H1 (cell line): ENCODE results near the gene MPHOSPH9. TPM values are rescaled to one million over a fixed set of nuclear protein-coding genes. Genes with fewer than 3 reads are reported as not detected.

ENCODE experiments used
- RXRA ChIP-seq: IDR thresholded peaks from 2 replicates; pipeline ENCODE4 v1.6.1; 2011; ENCODE audit warnings: low read depth, mild to moderate bottlenecking, low read length, moderate library complexity; ENCODE audit not compliant: insufficient read depth
- SIRT6 ChIP-seq: IDR thresholded peaks from one replicate; pipeline ENCODE4 v1.7.1; 2012; ENCODE audit warnings: low read length, inconsistent platforms
- SIX5 ChIP-seq: IDR thresholded peaks from 2 replicates; pipeline ENCODE4 v1.6.1; 2011; ENCODE audit warnings: mild to moderate bottlenecking, low read depth, low read length
- polyA plus RNA-seq, 7 experiments: library from polyadenylated mRNA; depleted of rRNA in 3 of 7; stranded (reverse) in 5 of 7; unstranded in 2 of 7; fragments of >200 nt in 5 of 7; fragments of 200-250 nt in 2 of 7; gene quantifications; 1 replicate in 5 of 7; 2 replicates in 1 of 7; 4 replicates in 1 of 7; pipeline versions ENCODE4 v1.2.1 to v1.2.3, GENCODE V29; 2011 to 2013; ENCODE audit warnings: missing spikeins in 2 of 7, mixed read lengths in 2 of 7
- total RNA-seq: library from RNA; stranded (reverse); fragmentation: NEBNext Ultra II Directional; extraction: Animal tissue kit (Norgen Biotek cat#: 25700); gene quantifications from 2 replicates; pipeline ENCODE4 v1.2.1, GENCODE V29; 2021

MPHOSPH9 gene
- total and polyA plus RNA-seq, 2 of the 8 experiments (the other 6 are each of a cell fraction or from before 2014, with no cell fraction given): 8.8 to 48.8 TPM

DNA sequence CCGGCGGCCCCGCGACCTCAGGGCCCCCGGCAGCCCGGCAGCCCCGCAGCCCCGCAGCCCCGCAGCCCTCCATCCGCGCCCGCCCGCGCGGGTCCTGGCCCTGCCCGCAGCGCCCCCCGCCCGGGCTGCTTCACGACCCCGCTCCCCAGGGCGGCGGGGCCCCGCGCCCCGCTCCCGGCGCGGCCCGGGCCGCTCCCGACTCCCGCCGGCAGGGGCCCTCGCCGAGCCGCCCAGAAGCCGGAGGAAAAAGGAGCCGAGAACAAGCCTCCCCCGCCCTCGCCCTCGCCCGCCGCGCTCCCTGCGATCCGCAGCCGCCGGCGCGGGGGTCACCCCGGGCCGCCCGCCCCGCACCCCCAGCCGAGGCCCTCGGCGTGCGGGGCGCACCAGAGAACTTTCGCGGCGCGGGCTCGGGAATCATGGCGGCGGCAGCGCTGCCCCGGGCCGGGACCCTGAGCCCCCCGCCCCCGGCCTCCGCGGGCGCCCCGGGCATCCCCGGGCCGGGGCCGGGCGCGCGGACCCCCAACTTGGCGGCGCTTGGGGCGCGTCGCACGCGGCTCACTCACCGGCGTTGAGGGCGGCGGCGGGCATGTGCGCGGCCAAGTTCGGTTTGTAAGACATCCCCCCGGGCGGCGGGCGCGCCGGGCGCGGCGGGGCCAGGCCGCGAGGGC, 38.2 kb upstream of the MPHOSPH9 start (continued):
- TF ChIP-seq RXRA (no peak), SIX5 (no peak), SIRT6 (no peak)
